CD4-positive, alpha-beta T cell treated with Interleukin-17A for 1 hour (primary cell): ENCODE results near the gene TMEM174.
A peak's percentile ranks its signal among the peaks of the same experiment; 100 is the strongest.
"Not testable (repeated sequence)": the region's sequence is repeated elsewhere in the genome, so short reads cannot be mapped to it uniquely, and the experiment has no call there.

Experiments used
- DNase-seq: peaks from one replicate; pipeline ENCODE4 v3.0.0-alpha.2; 2020

The TMEM174 gene

GRCh38 chr5:73197637-73198257 is 24.8 kb downstream of the TMEM174 start:
- no peak for DNase-seq

GRCh38 chr5:73198833-73199592 is 26.0 kb downstream of the TMEM174 start:
- DNase-seq = no peak

- DNase-seq = no peak
These were observed 26.7 kb downstream of the TMEM174 start for GRCh38 chr5:73199671-73200070.

GRCh38 chr5:73201547-73202513 is 28.8 kb downstream of the TMEM174 start:
- DNase-seq = peak; percentile 68

- no peak for DNase-seq
These were observed 31.3 kb downstream of the TMEM174 start for GRCh38 chr5:73204332-73204731.

GRCh38 chr5:73204733-73205132 is 31.7 kb downstream of the TMEM174 start:
- DNase-seq = no peak

GRCh38 chr5:73205305-73205704 is 32.3 kb downstream of the TMEM174 start:
- no peak for DNase-seq

GRCh38 chr5:73207239-73207638 is 34.2 kb downstream of the TMEM174 start:
- not testable (repeated sequence) for DNase-seq

- DNase-seq = not testable (repeated sequence)
These were observed 36.1 kb downstream of the TMEM174 start for GRCh38 chr5:73209075-73209474.

GRCh38 chr5:73212693-73213092 is 39.7 kb downstream of the TMEM174 start:
- not testable (repeated sequence) for DNase-seq

GRCh38 chr5:73213566-73213998 is 40.6 kb downstream of the TMEM174 start:
- no peak for DNase-seq

GRCh38 chr5:73214306-73214705 is 41.3 kb downstream of the TMEM174 start:
- DNase-seq = no peak

GRCh38 chr5:73214996-73215395 is 42.0 kb downstream of the TMEM174 start:
- no peak for DNase-seq

GRCh38 chr5:73215531-73215890 is 42.5 kb downstream of the TMEM174 start:
- no peak for DNase-seq

GRCh38 chr5:73215891-73216610 is 43.1 kb downstream of the TMEM174 start:
- peak; percentile 60 for DNase-seq

- DNase-seq = no peak
These were observed 45.7 kb downstream of the TMEM174 start for GRCh38 chr5:73218552-73219171.

- not testable (repeated sequence) for DNase-seq
These were observed 46.3 kb downstream of the TMEM174 start for GRCh38 chr5:73219336-73219735.

- no peak for DNase-seq
These were observed 48.2 kb downstream of the TMEM174 start for GRCh38 chr5:73221161-73221560.

- DNase-seq = no peak
These were observed 48.7 kb downstream of the TMEM174 start for GRCh38 chr5:73221726-73222125.

- DNase-seq = no peak
These were observed 49.2 kb downstream of the TMEM174 start for GRCh38 chr5:73222173-73222572.
